ENCODE results near the gene BAZ1A. TPM values are rescaled to one million over a fixed set of nuclear protein-coding genes. Genes with fewer than 3 reads are reported as not detected.
"Not testable (repeated sequence)": the region's sequence is repeated elsewhere in the genome, so short reads cannot be mapped to it uniquely, and the experiment has no call there.

Gene BAZ1A
- total RNA-seq, 1 donor from 2014 or later: 39.4 TPM

DNA sequence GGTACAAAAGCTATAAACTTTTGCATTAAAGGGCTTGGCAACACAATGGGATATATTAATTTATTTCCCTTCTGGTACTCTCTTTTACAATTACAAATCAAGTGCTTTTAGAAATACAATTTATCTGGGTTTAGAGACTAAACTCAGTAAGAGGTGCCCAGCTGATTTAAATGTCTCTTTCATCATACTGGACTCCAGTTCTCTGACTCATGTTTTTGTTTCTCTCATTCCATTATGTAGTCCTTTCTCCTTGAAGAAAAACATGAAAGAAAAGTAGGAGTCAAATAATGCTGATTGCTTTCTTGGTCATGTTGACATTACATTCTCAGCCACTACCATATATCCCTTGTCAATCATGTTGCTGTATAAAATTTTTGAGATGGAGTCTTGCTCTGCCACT, 124.5 kb downstream of the BAZ1A start:
- no peak for TF ChIP-seq CTCF (conservative IDR thresholded peaks at IDR 0.05; ENCODE audit: low read depth, low read length)
- peak; percentile 36 for DNase-seq (ENCODE audit: low read depth)
- H3K4me3 ChIP-seq (ENCODE audit: low read depth, low read length): no peak overlapping the region

GRCh38 chr14:34750233-34750632, 124.9 kb downstream of the BAZ1A start:
- H3K4me3 ChIP-seq (ENCODE audit: low read depth, low read length): no peak overlapping the region
- no peak for TF ChIP-seq CTCF (conservative IDR thresholded peaks at IDR 0.05; ENCODE audit: low read depth, low read length)
- no peak for DNase-seq (ENCODE audit: low read depth)

DNA sequence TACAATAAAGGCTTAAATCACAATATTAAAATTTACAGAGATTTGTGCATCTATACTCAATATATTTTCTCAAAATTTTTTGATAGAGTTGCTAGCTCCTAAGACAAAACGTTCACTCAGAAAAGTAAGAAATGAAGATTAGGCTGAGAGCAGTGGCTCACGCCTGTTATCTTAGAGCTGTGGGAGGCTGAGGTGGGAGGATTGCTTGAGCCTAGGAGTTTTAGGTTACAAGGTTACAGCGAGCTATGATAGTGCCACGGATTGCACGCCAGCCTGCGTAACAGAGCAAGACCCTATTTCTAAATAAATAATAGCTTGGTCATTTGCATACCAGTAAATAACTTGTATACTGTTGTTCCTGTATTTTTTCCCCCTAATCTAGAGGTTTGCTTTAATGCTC, 125.8 kb downstream of the BAZ1A start:
- no peak overlapping the region for H3K4me3 ChIP-seq (ENCODE audit: low read depth, low read length)
- TF ChIP-seq CTCF (conservative IDR thresholded peaks at IDR 0.05; ENCODE audit: low read depth, low read length): no peak
- no peak for DNase-seq (ENCODE audit: low read depth)

GRCh38 chr14:34742270-34743115, 132.7 kb downstream of the BAZ1A start:
- TF ChIP-seq CTCF (conservative IDR thresholded peaks at IDR 0.05; ENCODE audit: low read depth, low read length): no peak
- H3K4me3 ChIP-seq (ENCODE audit: low read depth, low read length): no peak overlapping the region
- no peak for DNase-seq (ENCODE audit: low read depth)

GRCh38 chr14:34741840-34742239, 133.3 kb downstream of the BAZ1A start:
- no peak for TF ChIP-seq CTCF (conservative IDR thresholded peaks at IDR 0.05; ENCODE audit: low read depth, low read length)
- H3K4me3 ChIP-seq (ENCODE audit: low read depth, low read length): no peak overlapping the region
- DNase-seq (ENCODE audit: low read depth): no peak

DNA sequence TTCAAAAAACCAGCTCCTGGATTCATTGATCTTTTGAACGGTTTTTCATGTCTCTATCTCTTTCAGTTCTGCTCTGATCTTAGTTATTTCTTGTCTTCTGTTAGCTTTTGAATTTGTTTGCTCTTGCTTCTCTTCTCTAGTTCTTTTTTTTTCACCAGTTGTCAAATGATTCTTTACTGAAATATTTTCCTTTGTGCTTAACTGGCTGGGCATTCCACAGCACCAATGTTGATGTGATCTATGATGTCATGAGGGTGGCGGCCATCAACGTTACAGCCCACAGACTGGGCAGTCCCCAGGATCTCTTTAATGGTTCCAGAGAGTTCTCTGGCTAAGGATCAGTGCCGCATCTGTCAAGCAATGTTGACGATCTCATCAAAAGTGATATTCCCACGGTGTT, 135.0 kb downstream of the BAZ1A start:
- DNase-seq (ENCODE audit: low read depth); H3K4me3 ChIP-seq (ENCODE audit: low read depth, low read length): not testable (repeated sequence)

- not testable (repeated sequence) for H3K4me3 ChIP-seq (ENCODE audit: low read depth, low read length); DNase-seq (ENCODE audit: low read depth)
These were observed 138.1 kb downstream of the BAZ1A start for GRCh38 chr14:34737079-34737478.

GRCh38 chr14:34733245-34733644, 141.9 kb downstream of the BAZ1A start:
- no peak for TF ChIP-seq CTCF (conservative IDR thresholded peaks at IDR 0.05; ENCODE audit: low read depth, low read length)
- DNase-seq (ENCODE audit: low read depth): no peak
- no peak overlapping the region for H3K4me3 ChIP-seq (ENCODE audit: low read depth, low read length)
